MM.1S (cell line): ENCODE data around the gene LRMDA.

Experiments
- DNase-seq: peaks from one replicate; pipeline ENCODE4 v3.0.0-alpha.2; 2015
- H2AFZ ChIP-seq: fragments of 300-600 bp; sonication (generic); 2 replicates; pipeline ENCODE4 v1.6.0; 2016; ENCODE audit warnings: antibody characterized with exemption, low read length
- H3F3A ChIP-seq: fragments of 300-600 bp; sonication (generic); 2 replicates; pipeline ENCODE4 v1.6.1; 2016; ENCODE audit warnings: mild to moderate bottlenecking, antibody characterized with exemption, low read length, moderate library complexity, mixed read lengths; ENCODE audit not compliant: insufficient read depth
- H3K27ac ChIP-seq: fragments of 300-600 bp; sonication (generic); 2 replicates; pipeline ENCODE4 v1.5.1; 2016; ENCODE audit warnings: mild to moderate bottlenecking, low read length
- H3K27me3 ChIP-seq: fragments of 300-600 bp; sonication (generic); replicated peaks from 2 replicates; pipeline ENCODE4 v1.6.0; 2016; ENCODE audit warnings: low read length; ENCODE audit not compliant: insufficient read depth
- H3K36me3 ChIP-seq: fragments of 300-600 bp; sonication (generic); replicated peaks from 2 replicates; pipeline ENCODE4 v1.6.1; 2016; ENCODE audit warnings: mild to moderate bottlenecking, low read length, mixed read lengths; ENCODE audit not compliant: insufficient read depth
- H3K4me1 ChIP-seq: fragments of 300-600 bp; sonication (generic); 2 replicates; pipeline ENCODE4 v1.6.1; 2016; ENCODE audit warnings: low read length, mixed read lengths
- H3K4me2 ChIP-seq: fragments of 300-600 bp; sonication (generic); 2 replicates; pipeline ENCODE4 v1.6.0; 2016; ENCODE audit warnings: low read depth, low read length
- H3K4me3 ChIP-seq: fragments of 300-600 bp; sonication (generic); 2 replicates; pipeline ENCODE4 v1.5.1; 2016; ENCODE audit warnings: low read length, mixed read lengths
- H3K79me2 ChIP-seq: fragments of 300-600 bp; sonication (generic); 2 replicates; pipeline ENCODE4 v1.6.1; 2016; ENCODE audit warnings: mixed run types, low read length, mixed read lengths
- H3K9ac ChIP-seq: fragments of 300-600 bp; sonication (generic); 2 replicates; pipeline ENCODE4 v1.6.1; 2016; ENCODE audit warnings: low read length, mixed read lengths
- H3K9me2 ChIP-seq: fragments of 300-600 bp; sonication (generic); replicated peaks from 2 replicates; pipeline ENCODE4 v1.6.1; 2016; ENCODE audit warnings: mild to moderate bottlenecking, low read length, mixed read lengths; ENCODE audit not compliant: insufficient read depth
- H3K9me3 ChIP-seq: fragments of 300-600 bp; sonication (generic); replicated peaks from 2 replicates; pipeline ENCODE4 v1.6.1; 2016; ENCODE audit warnings: mild to moderate bottlenecking, low read length, mixed read lengths; ENCODE audit not compliant: insufficient read depth
- H4K20me1 ChIP-seq: fragments of 300-600 bp; sonication (generic); 2 replicates; pipeline ENCODE4 v1.6.1; 2016; ENCODE audit warnings: mild to moderate bottlenecking, low read length, moderate library complexity, mixed read lengths; ENCODE audit not compliant: insufficient read depth
- CTCF ChIP-seq: fragments of 300-600 bp; sonication (generic); IDR thresholded peaks from 2 replicates; pipeline ENCODE4 v1.5.1; 2016; ENCODE audit warnings: antibody characterized with exemption, low read length, mixed read lengths
- EZH2 ChIP-seq: fragments of 300-600 bp; sonication (generic); optimal IDR thresholded peaks from 2 replicates; pipeline ENCODE3; 2017; ENCODE audit warnings: low read depth, mild to moderate bottlenecking, antibody characterized with exemption, low read length, mixed read lengths
- EZH2phosphoT487 ChIP-seq: fragments of 300-600 bp; sonication (generic); IDR thresholded peaks from 2 replicates; pipeline ENCODE4 v1.6.1; 2018; ENCODE audit warnings: antibody characterized with exemption, low read length

The LRMDA gene

GRCh38 chr10:75462865-75463264, 31.4 kb downstream of the LRMDA start:
- no peak overlapping the region for H3K9ac ChIP-seq
- no peaks in the 10 kb centered on the region for H3K27me3 ChIP-seq
- H3K9me3 ChIP-seq, result no peaks in the 10 kb centered on the region
- H3K4me2 ChIP-seq, result no peak overlapping the region
- no peak overlapping the region for H2AFZ ChIP-seq
- no peaks in the 10 kb centered on the region for H3F3A ChIP-seq
- H4K20me1 ChIP-seq, result no peaks in the 10 kb centered on the region
- H3K4me3 ChIP-seq, result no peak overlapping the region
- TF ChIP-seq EZH2phosphoT487 (no peak), EZH2 (no peak), CTCF (no peak)
- H3K4me1 ChIP-seq, result no peaks in the 10 kb centered on the region
- H3K36me3 ChIP-seq, result no peaks in the 10 kb centered on the region
- no peaks in the 10 kb centered on the region for H3K79me2 ChIP-seq
- no peak for DNase-seq
- no peak overlapping the region for H3K27ac ChIP-seq
- no peaks in the 10 kb centered on the region for H3K9me2 ChIP-seq

- Histone ChIP-seq H3K4me3 (no peak overlapping the region), H4K20me1 (no peaks in the 10 kb centered on the region), H3K27ac (no peak overlapping the region), H3K36me3 (no peaks in the 10 kb centered on the region), H3K79me2 (no peaks in the 10 kb centered on the region), H3K9me2 (no peaks in the 10 kb centered on the region), H3K9ac (no peak overlapping the region), H3K27me3 (no peaks in the 10 kb centered on the region), H3K9me3 (no peaks in the 10 kb centered on the region), H2AFZ (no peak overlapping the region), H3K4me2 (no peak overlapping the region), H3K4me1 (no peaks in the 10 kb centered on the region), H3F3A (no peaks in the 10 kb centered on the region)
- DNase-seq, result no peak
- TF ChIP-seq EZH2 (no peak), EZH2phosphoT487 (no peak), CTCF (no peak)
Measured at GRCh38 chr10:75464478-75465449, 33.3 kb downstream of the LRMDA start.

GRCh38 chr10:75465450-75465827, 34.0 kb downstream of the LRMDA start:
- no peaks in the 10 kb centered on the region for H3K27me3 ChIP-seq
- no peak overlapping the region for H3K9ac ChIP-seq
- H2AFZ ChIP-seq, result no peak overlapping the region
- TF ChIP-seq CTCF, result no peak
- TF ChIP-seq EZH2, result no peak
- no peak for TF ChIP-seq EZH2phosphoT487
- H3K4me2 ChIP-seq, result no peak overlapping the region
- H3K9me2 ChIP-seq, result no peaks in the 10 kb centered on the region
- H3K27ac ChIP-seq, result no peak overlapping the region
- no peak for DNase-seq
- H3K9me3 ChIP-seq, result no peaks in the 10 kb centered on the region
- no peaks in the 10 kb centered on the region for H3K79me2 ChIP-seq
- H3K4me1 ChIP-seq, result no peaks in the 10 kb centered on the region
- no peaks in the 10 kb centered on the region for H3F3A ChIP-seq
- H3K4me3 ChIP-seq, result no peak overlapping the region
- no peaks in the 10 kb centered on the region for H4K20me1 ChIP-seq
- no peaks in the 10 kb centered on the region for H3K36me3 ChIP-seq
